GM19463 (cell line): ENCODE measurements around the gene SIK1.

Experiments used
- ATAC-seq: cut with Tn5 transposase; IDR thresholded peaks from one replicate; pipeline ENCODE4 v1.9.1; 2021; ENCODE audit warnings: mild to moderate bottlenecking, moderate library complexity; ENCODE audit not compliant: unreplicated experiment

SIK1 gene

GRCh38 chr21:43369124-43369523, 57.8 kb downstream of the SIK1 start:
- no peak for ATAC-seq

- ATAC-seq, result no peak
Observed at GRCh38 chr21:43368685-43369084, 58.2 kb downstream of the SIK1 start.

GRCh38 chr21:43367859-43368258, 59.1 kb downstream of the SIK1 start:
- no peak for ATAC-seq

- ATAC-seq, result no peak
Observed at GRCh38 chr21:43367296-43367695, 59.6 kb downstream of the SIK1 start.

- ATAC-seq, result no peak
Observed at GRCh38 chr21:43366656-43367055, 60.3 kb downstream of the SIK1 start.

- ATAC-seq, result no peak
Observed at GRCh38 chr21:43365611-43366426, 61.1 kb downstream of the SIK1 start.

- ATAC-seq, result no peak
Observed at GRCh38 chr21:43364851-43365424, 62.0 kb downstream of the SIK1 start.
